ENCODE data around the gene AP1AR.
"Not testable (repeated sequence)": the region's sequence is repeated elsewhere in the genome, so short reads cannot be mapped to it uniquely, and the experiment has no call there.

AP1AR gene

DNA sequence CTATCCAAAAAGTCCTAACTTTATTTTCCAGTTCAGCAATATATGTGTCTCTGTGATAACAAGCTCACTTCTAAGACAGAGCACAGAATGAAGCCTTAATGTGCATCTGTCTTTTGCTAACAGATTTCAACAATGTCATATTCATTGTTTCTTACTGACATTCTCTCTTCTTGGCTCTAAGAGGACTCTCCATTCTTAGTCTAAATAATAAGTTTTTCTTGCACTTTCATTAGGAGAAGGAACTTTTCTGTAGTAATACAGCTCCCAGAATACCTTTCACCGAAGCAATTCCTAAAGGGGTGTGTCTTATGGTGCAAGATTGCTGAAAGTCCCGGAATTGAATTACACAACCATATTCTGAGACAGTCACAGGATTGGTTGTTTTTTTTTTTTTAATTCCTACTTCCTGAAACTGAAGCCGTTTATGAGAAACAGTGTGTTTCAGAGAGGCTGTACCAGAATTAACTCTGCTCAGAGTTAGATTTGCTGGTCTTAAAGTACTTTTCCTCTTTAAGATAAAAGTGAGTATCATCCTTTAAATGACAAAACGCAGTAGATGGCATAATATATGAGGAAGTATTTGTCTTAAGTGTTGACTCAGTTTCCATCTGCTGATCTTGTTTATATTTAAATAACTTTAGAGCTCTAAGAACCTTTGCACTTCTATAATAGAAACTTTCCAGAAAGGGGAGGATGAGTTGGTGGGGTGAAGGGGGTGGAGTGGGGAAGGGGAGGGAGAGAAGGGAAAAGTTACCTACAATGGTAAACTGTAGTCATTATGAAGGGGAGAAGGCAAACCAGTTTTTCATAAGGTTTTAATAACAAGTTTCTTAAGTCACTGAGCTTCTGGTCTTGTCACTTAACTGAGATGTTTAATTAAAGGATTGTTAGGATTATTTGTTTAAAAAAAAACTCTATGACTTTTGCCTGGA, 65.6 kb downstream of the AP1AR start, which contains the start of gene ALPK1:
Gene ALPK1, plus strand, starts transcription at position 421 of the 932 bp plus-strand sequence.
- in situ Hi-C loops (cut with MboI; ENCODE audit: low pct_unique_long_range_greater_than_20kb, low sequenced_read_pairs), result no loop called here
- peak; percentile 88 for DNase-seq

DNA sequence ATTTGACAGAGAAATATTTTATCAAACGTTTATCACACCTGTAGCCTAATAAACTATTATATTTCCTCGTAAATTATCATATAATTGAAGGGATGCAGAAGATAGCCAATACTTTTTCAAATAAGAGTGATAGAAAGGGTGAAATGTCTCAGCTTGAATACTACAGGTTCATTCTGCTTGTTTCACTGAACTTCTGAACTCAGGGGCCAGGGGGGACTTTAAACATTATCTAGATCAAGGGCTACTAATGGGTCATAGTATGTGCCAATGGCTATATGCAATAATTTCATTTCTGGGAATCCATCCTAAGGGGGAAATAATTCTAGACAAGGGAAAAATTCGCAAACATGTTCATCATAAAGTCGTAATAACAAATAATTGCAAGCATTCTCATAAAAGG, 68.1 kb downstream of the AP1AR start:
- in situ Hi-C loops (cut with MboI; ENCODE audit: low pct_unique_long_range_greater_than_20kb, low sequenced_read_pairs), result no loop called here
- no peak for DNase-seq

DNA sequence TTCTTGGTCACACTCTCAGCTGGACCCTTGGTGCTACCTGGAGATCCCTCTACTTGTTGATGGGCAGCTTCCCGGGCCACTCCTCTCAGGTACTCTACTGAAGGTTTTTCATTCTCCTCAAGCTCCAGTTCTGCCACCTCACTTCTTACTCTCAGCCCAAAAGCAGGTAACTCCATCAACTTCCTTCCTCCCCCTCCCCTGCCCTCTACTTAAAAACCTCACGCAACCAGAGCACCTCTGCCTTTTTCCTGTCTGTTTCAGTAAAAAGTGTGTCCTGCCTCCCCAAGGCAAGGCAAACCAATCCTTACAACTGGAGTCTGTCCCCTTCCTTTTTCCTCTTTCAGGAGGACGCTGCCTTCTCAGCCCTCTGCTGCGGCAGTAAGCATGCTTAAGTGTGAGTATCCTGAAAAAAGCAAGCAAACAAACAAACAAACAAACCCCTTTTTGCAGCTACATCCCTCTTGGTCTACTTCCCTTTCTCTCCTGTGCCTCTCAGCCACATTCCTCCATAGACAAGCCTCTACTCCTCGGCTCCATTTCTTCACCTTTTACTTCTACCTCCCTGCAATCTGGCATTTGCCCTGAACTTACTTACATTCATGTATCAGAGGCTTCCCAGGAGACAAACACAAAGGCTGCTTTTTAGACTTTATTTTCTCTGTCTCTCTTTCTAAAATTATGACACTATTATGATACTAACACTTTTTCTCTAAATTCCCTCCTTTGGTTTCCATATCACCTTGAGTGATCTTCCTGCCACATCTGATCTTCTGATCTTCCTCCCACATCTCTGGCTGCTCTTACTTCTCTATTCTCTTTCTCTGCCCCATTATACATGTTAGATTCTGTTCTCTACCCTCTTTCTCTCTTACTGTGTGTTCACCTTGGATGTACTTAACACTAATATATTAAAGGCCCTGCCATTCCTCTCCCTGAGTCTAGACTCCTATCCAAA, 71.0 kb downstream of the AP1AR start:
- in situ Hi-C loops (cut with MboI; ENCODE audit: low pct_unique_long_range_greater_than_20kb, low sequenced_read_pairs), result no loop called here
- DNase-seq, result peak; percentile 39

DNA sequence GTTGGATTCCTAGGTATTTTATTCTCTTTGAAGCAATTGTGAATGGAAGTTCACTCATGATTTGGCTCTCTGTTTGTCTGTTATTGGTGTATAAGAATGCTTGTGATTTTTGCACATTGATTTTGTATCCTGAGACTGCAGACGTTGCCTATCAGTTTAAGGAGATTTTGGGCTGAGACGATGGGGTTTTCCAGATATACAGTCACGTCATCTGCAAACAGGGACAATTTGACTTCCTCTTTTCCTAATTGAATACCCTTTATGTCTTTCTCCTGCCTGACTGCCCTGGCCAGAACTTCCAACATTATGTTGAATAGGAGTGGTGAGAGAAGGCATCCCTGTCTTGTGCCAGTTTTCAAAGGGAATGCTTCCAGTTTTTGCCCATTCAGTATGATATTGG, 73.9 kb downstream of the AP1AR start:
- DNase-seq; in situ Hi-C loops (cut with MboI; ENCODE audit: low pct_unique_long_range_greater_than_20kb, low sequenced_read_pairs): not testable (repeated sequence)

DNA sequence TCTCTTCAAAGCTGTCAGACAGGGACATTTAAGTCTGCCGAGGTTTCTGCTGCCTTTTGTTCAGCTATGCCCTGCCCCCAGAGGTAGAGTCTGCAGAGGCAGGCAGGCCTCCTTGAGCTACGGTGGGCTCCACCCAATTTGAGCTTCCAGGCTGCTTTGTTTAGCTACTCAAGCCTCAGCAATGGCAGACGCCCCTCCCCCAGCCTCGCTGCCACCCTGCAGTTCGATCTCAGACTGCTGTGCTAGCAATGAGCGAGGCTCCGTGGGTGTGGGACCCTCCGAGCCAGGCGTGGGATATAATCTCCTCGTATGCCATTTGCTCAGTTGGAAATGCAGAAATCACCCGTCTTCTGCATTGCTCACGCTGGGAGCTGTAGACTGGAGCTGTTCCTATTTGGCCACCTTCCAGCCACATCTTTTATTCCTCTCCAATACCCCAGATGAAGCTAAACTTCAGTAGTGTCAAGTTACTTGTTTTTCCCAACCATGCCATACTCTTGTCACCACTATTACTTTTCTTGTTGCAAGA, 77.7 kb downstream of the AP1AR start:
- DNase-seq; in situ Hi-C loops (cut with MboI; ENCODE audit: low pct_unique_long_range_greater_than_20kb, low sequenced_read_pairs): not testable (repeated sequence)

DNA sequence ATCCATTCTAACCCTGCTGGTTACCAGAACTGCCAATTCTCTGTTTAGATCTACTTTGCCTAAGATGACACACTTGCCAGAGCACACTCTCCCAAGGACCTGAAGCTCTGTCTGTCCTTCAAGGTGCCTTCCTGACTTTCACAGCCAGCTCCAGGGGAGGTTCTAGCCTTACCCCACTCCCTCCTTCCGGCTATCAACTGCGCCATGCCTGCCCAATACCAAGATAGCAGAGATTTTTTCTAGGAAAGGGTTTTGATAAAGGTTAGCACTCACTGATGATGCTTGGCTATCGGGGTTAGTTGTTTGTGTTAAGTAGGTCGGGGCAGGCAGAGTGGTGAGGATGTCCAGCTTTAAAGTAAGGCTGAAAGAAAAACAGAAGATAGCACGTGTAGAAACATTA, 79.9 kb downstream of the AP1AR start:
- in situ Hi-C loops (cut with MboI; ENCODE audit: low pct_unique_long_range_greater_than_20kb, low sequenced_read_pairs), result no loop called here
- DNase-seq, result no peak

DNA sequence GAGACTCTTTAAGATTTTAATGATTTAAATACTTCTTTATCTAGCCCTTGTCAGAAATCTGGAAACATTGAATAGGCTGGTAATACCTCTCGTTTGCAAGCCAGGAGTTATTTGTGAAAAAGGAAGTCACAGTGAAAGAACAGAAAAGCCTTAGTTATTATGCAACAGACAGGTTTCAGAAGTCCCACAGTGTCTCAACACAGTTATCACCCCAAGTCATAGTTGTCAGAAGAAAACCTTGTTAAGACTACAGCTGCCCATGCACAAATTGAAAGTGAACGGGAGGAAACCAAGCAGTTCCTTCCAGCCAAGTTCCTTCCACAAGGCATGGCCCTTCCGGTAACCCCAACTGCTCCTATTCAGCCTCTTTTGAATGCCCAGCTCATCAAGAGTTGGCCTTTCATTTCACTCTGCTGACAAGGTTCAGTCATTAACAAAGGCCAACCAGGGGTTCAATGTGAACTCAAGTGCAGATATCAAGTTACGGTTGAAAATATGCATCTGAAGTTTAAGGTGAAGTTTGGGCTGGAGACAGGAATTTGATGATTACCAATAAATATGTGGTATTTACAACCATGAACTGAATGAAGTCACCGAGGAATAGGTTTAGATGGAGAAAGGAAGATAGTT, 81.1 kb downstream of the AP1AR start:
- in situ Hi-C loops (cut with MboI; ENCODE audit: low pct_unique_long_range_greater_than_20kb, low sequenced_read_pairs), result no loop called here
- peak; percentile 51 for DNase-seq

DNA sequence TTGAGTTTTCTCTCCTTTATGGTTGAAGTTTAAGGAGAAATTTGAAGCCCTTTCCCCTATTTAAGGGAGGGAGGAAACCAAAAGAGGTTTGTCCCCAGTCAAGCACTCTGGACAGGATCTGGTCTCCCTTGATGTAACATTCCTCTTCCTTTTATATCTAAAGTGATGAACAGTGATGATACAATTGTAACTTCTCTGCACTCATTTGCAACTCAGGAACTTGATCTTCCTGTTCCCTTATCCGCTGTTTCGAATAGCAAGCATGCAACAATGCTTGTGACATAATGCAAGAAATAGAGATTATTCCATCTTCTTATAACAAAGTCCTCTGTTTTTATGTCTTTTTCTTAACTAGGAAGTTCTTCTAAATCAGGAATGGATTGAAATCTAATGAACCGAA, 83.9 kb downstream of the AP1AR start:
- in situ Hi-C loops (cut with MboI; ENCODE audit: low pct_unique_long_range_greater_than_20kb, low sequenced_read_pairs), result no loop called here

DNA sequence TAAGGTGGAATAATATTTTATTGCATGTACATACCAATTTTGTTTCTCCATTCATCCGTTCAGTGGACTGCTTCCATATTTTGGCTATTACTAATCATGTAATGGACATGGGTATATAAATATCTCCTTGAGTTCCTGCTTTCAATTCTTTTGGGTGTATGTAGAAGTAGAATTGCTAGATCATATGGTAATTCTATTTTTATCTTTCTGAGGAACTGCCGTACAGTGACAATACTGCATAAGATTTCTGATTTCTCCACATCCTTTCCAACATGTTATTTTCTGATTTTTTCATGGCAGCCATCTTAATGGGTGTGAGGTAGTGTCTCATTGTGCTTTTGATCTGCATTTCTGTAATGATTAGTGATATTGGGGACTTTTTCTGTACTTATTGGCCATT, 84.8 kb downstream of the AP1AR start:
- no peak for DNase-seq
- in situ Hi-C loops (cut with MboI; ENCODE audit: low pct_unique_long_range_greater_than_20kb, low sequenced_read_pairs), result no loop called here

More for the DNA sequence above, 83.9 kb downstream of the AP1AR start:
- DNase-seq, result no peak

DNA sequence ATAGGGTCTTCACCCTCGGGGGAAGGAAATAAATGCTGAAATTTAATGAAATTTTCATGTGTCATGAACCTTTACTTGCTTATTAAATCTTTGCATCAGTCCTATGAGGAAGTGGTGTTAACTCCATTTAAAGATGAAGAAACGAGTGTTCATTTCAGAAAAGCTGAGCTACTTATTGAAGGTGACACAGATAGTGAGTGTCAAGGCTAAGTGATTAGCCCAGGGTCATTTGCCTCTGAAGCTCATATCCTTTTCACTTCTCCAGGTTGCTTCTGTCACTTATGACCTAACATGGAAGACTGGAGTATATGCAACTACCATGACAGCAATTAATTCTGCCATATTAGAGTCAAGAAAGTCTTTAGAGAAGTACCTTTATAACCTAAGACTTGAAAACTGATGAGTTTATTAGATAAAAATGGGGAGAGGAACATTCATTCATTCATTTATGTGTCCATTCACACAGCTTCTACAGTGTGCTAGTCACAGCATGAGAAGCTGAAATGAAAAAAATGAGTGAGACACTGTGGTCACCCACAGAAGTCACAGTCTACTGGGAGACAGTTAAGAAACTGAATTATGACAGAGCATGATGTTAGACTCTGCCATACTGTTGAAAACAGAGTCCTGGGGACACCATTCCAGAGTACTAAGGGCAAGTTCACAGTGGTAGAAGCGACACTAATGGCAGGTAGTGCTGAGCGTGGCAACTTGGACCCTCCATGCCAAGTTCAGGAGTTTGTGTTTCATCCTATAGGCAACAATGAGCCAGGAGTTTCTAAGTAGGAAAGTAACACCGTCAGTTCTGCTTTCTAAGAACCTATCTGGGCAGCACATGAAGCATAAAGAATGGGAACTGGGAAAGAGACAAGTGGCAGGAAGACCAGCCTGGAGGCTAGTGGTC, 86.9 kb downstream of the AP1AR start:
- DNase-seq, result no peak
- in situ Hi-C loops (cut with MboI; ENCODE audit: low pct_unique_long_range_greater_than_20kb, low sequenced_read_pairs), result no loop called here
